Activated CD8-positive, alpha-beta memory T cell treated with anti-CD3 and anti-CD28 coated beads for 36 hours (primary cell): ENCODE data around the gene ROR2. TPM values are rescaled to one million over a fixed set of nuclear protein-coding genes. Genes with fewer than 3 reads are reported as not detected.

Experiments used
- total RNA-seq, 2 experiments: library from RNA; stranded (reverse); gene quantifications; one replicate each; pipeline ENCODE4 v1.2.3, GENCODE V29; 2021

Gene ROR2
- total RNA-seq, 2 experiments from 2014 or later = not detected

Other genes starting within 250 kb of the ROR2 start
- 10 to 100 TPM; 58.7 to 61.3 TPM for gene SPTLC1, start 165.2 kb upstream of the ROR2 start, total RNA-seq